Measurements from ENCODE around the gene SGCG.
A peak's percentile ranks its signal among the peaks of the same experiment; 100 is the strongest.

The SGCG gene

GRCh38 chr13:23321535-23322241, 140.9 kb downstream of the SGCG start:
- DNase-seq (ENCODE audit: low read depth in 1 of 2, low spot score in 1 of 2): peak in 1 of 2 experiments; percentile 4
- no peak for TF ChIP-seq JUND (IDR thresholded peaks at IDR 0.05; ENCODE audit: low read depth)
- in situ Hi-C loops (cut with HindIII; ENCODE audit: low pct_unique_long_range_greater_than_20kb, low sequenced_read_pairs): no loop called here

GRCh38 chr13:23322353-23323336, 141.9 kb downstream of the SGCG start:
- in situ Hi-C loops (cut with HindIII; ENCODE audit: low pct_unique_long_range_greater_than_20kb, low sequenced_read_pairs): no loop called here
- no peak for DNase-seq (ENCODE audit: low read depth in 1 of 2, low spot score in 1 of 2)
- TF ChIP-seq JUND (IDR thresholded peaks at IDR 0.05; ENCODE audit: low read depth): no peak

GRCh38 chr13:23323946-23324709, 143.3 kb downstream of the SGCG start:
- DNase-seq (ENCODE audit: low read depth in 1 of 2, low spot score in 1 of 2): peak in 1 of 2 experiments; percentile 2
- TF ChIP-seq JUND (IDR thresholded peaks at IDR 0.05; ENCODE audit: low read depth): no peak
- in situ Hi-C loops (cut with HindIII; ENCODE audit: low pct_unique_long_range_greater_than_20kb, low sequenced_read_pairs): no loop called here

DNA sequence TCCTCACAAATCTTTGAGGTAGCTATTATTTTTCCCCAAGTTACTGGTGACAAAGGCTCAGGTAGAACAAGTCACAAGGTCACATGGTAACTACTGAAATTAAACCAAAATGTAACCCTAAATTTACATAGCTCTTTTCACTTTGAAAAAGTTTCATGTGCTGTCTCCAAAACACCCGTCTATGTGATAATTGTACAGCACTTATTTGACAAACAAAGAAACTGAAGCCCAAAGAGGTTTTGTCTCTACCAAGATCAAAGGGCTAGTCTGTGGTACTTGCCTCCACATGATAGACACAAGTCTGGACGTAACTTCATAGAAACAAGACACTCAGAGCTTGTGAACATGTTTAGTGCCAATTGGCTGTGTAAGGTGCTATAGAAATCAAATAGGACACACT, 144.4 kb downstream of the SGCG start:
- no peak for TF ChIP-seq JUND (IDR thresholded peaks at IDR 0.05; ENCODE audit: low read depth)
- DNase-seq (ENCODE audit: low read depth in 1 of 2, low spot score in 1 of 2): no peak
- in situ Hi-C loops (cut with HindIII; ENCODE audit: low pct_unique_long_range_greater_than_20kb, low sequenced_read_pairs): no loop called here

DNA sequence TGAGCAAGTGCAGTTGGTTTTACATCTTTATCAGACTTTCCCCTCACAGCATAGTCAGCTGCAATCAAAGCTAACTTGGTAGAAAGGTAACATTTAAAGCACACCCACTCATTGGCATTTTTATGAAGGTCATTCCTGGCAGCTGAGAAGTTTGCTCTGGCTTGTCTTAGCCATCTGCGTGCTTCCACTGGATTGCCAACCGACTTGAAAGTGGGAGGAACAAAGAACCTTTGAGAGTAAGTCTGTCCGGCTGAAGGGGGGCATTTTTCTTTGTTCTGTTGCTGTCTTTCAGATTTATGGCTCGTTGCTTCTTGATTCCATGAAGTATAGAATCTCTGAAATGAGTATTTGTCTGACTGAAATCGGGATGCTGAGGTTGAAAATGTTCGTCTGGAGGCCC, 149.6 kb downstream of the SGCG start:
- in situ Hi-C loops (cut with HindIII; ENCODE audit: low pct_unique_long_range_greater_than_20kb, low sequenced_read_pairs): no loop called here

GRCh38 chr13:23339225-23339624, 158.4 kb downstream of the SGCG start:
- DNase-seq (ENCODE audit: low read depth in 1 of 2, low spot score in 1 of 2): no peak
- in situ Hi-C loops (cut with HindIII; ENCODE audit: low pct_unique_long_range_greater_than_20kb, low sequenced_read_pairs): no loop called here
- TF ChIP-seq JUND (IDR thresholded peaks at IDR 0.05; ENCODE audit: low read depth): no peak

More for the DNA sequence above, 149.6 kb downstream of the SGCG start:
- no peak for DNase-seq (ENCODE audit: low read depth in 1 of 2, low spot score in 1 of 2)
- TF ChIP-seq JUND (IDR thresholded peaks at IDR 0.05; ENCODE audit: low read depth): no peak

GRCh38 chr13:23344931-23345595, 164.3 kb downstream of the SGCG start:
- DNase-seq (ENCODE audit: low read depth in 1 of 2, low spot score in 1 of 2): no peak
- in situ Hi-C loops (cut with HindIII; ENCODE audit: low pct_unique_long_range_greater_than_20kb, low sequenced_read_pairs): no loop called here
- TF ChIP-seq JUND (IDR thresholded peaks at IDR 0.05; ENCODE audit: low read depth): no peak

GRCh38 chr13:23347601-23348000, 166.8 kb downstream of the SGCG start:
- no peak for TF ChIP-seq JUND (IDR thresholded peaks at IDR 0.05; ENCODE audit: low read depth)
- DNase-seq (ENCODE audit: low read depth in 1 of 2, low spot score in 1 of 2): no peak
- in situ Hi-C loops (cut with HindIII; ENCODE audit: low pct_unique_long_range_greater_than_20kb, low sequenced_read_pairs): no loop called here

DNA sequence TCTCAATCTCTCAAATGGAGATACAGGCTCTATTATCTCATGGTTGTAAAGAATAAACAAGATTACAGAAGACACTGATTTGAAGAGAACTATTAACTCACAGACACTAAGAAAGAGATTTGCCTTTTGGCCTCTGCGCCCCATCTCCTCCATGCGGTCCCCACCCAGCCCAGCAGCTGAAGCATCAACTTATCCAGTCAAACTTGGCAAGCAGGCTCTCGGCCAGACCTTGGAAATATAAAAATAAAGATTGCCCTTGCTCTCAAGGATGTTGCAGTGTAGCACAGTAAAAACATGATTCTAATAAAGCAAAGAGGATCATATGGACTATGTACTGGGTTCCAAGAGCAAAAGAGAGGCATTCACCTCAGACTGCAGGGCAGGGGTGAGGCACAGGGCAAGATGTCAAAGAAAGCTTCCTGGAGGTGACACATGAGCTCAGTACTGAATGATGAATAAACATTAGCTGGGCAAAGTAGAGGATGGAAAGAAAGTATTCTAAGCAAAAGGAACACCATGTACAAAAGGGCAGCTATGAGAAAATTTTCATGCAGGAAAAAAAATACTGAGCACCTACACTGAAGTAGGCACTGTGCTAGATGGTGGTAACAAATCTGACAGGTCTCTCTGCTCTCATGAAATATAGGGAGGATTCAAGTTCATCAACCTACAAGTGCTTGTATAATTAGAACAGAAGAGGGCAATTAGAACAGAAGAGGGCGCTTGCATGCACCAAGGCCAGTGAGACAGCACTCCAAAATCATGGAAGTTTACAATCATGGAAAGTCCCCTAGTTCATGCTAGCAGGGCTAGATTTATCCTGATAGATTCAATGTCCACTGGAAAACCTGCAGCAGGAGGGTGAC, 167.7 kb downstream of the SGCG start:
- no peak for TF ChIP-seq JUND (IDR thresholded peaks at IDR 0.05; ENCODE audit: low read depth)
- in situ Hi-C loops (cut with HindIII; ENCODE audit: low pct_unique_long_range_greater_than_20kb, low sequenced_read_pairs): no loop called here
- DNase-seq (ENCODE audit: low read depth in 1 of 2, low spot score in 1 of 2): no peak

DNA sequence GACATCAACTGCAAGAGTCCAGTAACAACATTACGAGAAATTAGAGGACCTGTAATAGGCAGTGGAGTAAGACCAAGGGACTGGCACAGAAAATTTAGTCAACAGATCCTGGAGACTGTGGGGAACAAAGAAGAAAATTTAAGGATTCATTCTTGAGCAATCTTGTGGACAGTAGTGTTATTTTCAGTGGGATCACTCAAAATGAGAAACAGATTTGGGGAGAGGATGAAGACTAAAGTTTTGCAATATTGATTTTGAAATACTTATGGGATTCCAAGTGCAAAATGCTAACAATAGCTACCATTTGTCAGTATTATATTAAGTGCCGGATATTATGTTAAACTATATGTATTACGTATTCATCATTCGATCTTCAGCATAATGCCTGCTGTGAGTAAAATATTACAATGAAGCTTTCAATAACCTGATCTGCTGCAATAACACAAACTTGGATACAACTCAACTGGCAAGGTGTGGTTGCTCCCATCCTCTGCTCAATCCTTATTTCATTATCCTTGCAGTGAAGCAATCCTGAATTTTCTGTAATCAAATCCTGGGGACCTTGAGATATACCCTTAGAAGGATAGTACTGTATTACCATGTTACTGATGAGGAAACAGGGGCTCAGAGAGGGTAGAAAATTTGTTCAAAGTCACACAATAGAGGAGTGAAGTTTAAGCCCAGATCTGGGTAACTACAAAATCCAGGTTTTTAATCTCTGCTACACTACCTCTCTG, 168.6 kb downstream of the SGCG start:
- no peak for DNase-seq (ENCODE audit: low read depth in 1 of 2, low spot score in 1 of 2)
- in situ Hi-C loops (cut with HindIII; ENCODE audit: low pct_unique_long_range_greater_than_20kb, low sequenced_read_pairs): no loop called here

DNA sequence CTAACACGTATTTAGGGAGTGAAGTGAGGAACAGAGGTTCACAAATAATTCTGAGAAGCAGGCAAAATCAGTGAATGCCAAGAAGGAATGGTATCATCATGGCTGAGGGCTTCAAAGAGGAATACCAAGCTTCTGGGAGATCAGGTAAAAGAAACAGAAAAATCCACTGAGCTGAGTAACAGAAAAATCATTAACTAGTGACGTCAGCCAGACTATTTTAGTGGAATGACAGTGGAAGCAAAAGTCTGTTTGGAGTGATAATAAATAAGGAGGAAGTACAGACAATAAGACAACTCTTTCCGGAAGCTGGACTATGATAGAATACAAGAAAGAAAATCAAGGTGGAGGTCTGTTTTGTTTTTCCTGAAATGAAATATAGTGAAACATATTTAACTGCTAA, 169.2 kb downstream of the SGCG start:
- in situ Hi-C loops (cut with HindIII; ENCODE audit: low pct_unique_long_range_greater_than_20kb, low sequenced_read_pairs): no loop called here
- DNase-seq (ENCODE audit: low read depth in 1 of 2, low spot score in 1 of 2): no peak
- no peak for TF ChIP-seq JUND (IDR thresholded peaks at IDR 0.05; ENCODE audit: low read depth)

More for the DNA sequence above, 168.6 kb downstream of the SGCG start:
- TF ChIP-seq JUND (IDR thresholded peaks at IDR 0.05; ENCODE audit: low read depth): no peak

Measured in T47D (cell line).